ENCODE results near the gene PPL.
"Not testable (repeated sequence)": the region's sequence is repeated elsewhere in the genome, so short reads cannot be mapped to it uniquely, and the experiment has no call there.

Gene PPL

DNA sequence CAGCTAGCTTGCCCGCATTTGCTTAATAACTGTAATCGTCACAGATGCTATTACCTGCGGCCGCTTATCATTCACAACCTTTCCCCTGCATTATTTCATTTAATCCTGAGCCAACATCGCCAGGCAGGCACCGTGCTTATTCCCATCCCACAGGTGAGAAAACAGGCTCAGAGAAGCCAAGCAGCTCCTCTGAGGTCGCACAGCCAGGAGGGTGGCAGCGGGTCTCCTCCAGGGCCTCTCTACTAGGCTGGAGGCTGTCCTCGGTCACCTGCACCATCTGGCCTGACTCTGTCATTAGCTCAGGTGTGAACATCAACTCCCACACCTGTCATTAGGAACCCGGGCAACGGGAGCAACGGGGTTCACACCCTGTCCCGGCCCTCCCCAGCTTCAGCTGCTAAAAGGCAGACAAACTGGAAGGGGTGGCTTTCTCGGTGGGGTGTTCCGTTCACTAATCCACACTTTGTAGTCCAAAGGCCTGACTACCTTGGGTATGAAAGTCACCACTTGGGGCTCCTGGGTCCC lies 3.0 kb downstream of the PPL start:
- DNase-seq: no peak

DNA sequence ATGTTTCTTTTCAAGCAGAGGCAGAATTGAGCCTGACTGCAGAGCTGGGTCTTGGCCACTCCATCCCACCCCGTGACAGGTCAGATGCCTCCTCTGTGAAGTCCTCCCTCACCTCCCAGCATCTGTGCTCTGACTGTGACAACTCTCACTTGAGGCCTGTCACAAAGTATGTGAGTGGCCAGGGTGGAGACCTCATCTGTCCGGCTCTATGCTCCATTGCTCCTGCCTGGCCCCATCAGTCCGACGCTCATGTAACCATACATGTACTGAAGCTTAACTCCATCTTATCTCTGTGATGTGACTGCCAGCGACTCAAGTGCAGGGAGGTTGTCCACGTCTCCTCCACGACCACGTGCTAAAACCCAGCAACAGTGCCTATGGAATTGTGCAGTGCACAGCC lies 3.5 kb downstream of the PPL start:
- DNase-seq: no peak

DNA sequence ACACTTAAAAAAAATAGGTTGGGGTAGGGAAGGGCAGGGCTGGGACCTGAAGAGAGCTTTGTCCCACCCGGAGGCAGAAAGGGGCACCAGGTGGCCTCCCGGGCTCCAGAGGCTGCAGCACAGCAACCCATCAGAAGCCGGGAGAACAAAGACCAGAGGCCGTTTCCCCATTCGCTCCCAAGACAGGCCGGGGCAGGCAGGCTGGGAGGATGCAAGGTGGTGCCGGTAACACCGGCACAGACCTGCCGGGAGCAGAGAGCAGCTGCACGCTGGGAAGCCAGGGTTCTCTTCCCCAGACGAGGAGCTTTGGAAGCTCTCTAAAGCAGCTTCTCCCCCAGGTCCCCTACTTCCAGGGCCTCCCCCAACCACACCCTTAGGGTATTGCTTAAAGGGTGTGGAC lies 5.6 kb downstream of the PPL start:
- DNase-seq: no peak

DNA sequence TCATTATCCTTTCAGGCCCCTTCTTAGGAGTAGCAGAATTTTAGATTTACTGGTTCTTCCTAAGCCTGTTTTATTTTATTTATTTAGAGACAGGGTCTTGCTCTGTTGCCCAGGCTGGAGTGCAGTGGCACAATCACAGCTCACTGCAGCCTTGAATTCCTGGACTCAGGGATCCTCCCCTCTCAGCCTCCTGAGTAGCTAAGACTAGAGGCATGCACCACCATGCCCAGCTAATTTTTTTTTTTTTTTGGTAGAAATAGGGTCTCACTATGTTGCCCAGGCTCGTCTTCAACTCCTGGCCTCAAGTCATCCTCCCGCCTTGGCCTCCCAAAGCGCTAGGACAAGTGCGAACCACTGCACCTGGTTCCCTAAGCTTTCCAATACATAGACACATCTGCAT lies 7.3 kb downstream of the PPL start:
- DNase-seq: not testable (repeated sequence)

DNA sequence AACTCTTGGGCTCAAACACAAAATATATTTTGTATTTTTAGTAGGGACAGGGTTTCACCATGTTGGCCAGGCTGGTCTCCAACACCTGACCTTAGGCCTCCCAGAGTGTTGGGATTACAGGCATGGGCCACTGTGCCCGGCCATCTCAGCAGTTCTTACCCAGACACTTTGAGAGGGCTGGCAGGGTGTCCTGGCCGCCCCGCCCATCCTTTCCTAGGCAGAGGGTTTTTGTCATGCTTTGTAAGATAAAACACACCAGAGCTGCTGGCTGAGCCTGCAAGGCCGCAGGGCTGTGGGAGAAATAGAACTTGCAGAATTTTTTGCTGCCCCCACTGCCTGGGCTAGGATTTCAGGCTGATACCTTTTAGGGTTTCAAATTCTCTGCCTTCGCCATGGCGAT lies 8.7 kb downstream of the PPL start:
- no peak for DNase-seq

DNA sequence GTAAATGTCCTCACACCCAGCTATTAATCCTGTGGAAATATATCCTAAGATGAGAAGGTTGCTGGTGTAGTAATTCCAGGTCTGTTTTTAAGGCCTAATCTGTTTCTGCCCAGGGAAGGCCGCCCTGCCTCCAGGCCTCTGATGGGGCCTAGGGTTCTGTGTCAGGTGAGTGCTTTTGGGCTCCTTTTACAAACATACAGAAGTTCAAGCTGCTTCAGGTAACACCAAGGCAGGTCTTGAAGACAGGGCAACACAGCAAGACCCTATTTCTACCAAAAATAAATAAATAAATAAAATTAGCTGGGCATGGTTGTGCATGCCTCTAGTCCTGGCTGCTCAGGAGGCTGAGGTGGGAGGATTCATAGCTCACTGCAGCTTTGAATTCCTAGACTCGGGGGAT lies 9.3 kb downstream of the PPL start:
- no peak for DNase-seq

DNA sequence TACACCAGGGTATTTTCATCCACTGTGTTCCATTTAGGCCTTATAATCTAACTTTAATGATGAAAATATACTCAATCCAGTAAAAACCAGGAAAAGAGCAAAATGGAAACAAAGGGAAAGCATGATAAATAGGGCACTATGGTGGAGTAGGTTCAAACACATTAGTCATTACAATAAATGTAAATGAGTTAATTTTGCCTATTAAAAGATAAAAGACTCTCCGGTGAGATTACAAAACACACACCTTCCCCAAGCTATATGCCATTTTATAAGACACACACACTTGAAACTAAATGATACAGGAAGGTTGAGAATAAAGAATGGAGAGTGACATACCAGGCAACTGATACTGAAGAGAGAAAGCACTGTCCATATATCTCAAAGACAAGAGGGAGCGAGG lies 10.0 kb downstream of the PPL start:
- no peak for DNase-seq

DNA sequence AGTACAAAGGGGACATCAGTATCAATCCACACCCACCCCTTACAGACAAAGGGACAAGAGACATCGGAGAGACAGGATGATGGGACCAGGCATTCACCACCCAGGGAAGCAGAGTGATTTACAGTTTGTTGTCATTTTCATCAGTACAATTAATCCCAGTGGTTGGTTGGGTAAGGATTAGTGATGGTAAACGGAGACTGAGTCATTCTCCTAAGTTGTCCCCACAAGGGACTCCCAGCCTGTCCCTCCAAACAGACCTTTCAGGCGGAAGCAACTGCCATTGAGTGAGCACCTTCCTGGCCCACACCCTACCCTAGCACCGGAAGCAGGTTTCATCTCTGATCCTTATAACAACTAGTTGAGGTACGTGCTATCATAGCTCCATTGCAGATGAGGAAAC lies 11.2 kb downstream of the PPL start:
- no peak for DNase-seq

DNA sequence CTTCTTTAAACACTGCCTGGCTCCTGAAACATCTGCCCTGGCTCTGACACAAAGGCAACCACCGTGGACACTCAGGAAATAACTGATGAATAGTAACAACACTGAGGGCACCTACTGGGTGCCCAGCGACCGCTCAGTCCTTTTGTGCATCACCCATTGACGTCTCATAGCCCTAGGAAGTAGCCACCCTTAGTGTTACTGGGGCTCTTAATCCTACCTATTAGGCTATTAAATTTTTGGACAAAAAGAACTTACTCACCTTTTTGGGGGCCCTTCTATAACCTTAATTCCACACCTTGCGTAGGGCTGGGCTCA lies 11.7 kb downstream of the PPL start:
- no peak for DNase-seq

DNA sequence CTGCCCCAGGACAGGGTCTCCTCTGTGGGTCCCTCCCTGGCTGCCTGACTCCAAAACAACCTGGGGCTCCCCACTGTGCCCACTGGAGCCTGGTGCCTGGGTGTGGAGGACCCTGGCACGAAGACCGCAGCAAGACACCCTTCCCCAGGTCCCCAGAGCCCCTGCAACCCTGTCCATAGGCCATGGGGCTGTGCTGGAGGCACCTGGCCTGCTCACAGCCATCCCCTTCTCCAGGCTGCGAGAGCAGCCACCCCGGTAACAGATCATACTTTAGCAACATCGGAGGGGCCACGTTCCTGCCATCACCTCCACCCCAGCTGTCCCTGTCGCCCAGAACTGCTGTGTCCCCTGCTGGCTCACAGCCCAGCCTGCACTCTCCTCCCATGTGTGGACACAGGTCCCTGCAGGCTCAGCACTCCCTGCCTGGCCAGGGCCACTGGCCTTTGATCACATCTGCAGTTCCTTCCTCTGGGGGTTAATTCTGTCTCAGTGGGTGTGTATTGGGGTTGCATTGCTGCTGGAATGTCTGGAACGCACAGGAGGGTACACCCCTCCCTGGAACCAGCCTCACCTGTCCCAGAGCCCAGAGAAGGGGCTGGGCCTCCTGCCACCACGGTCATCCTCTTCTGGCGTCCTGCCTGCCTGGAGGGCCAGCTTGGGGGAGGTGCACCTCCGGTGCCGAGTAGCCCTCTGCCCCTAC lies 12.2 kb downstream of the PPL start:
- DNase-seq: no peak

DNA sequence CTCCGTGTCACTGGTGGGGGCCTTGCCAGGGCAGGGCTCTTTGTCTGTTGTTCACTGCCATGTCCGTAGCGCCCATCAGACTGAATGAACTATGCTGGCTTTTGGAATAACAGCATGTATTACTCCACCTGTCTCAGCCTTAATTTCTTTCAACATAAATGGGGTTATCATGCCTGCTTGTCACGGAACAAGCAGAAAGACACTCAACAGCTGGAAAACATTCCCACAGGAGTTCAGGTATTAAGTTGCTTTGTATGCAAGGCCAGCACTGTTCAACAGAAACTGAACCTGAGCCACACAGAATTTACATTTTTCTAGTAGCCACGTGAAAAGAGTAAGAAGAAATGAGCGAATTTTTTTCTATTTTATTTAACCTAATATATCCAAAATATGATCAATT lies 13.1 kb downstream of the PPL start:
- no peak for DNase-seq

DNA sequence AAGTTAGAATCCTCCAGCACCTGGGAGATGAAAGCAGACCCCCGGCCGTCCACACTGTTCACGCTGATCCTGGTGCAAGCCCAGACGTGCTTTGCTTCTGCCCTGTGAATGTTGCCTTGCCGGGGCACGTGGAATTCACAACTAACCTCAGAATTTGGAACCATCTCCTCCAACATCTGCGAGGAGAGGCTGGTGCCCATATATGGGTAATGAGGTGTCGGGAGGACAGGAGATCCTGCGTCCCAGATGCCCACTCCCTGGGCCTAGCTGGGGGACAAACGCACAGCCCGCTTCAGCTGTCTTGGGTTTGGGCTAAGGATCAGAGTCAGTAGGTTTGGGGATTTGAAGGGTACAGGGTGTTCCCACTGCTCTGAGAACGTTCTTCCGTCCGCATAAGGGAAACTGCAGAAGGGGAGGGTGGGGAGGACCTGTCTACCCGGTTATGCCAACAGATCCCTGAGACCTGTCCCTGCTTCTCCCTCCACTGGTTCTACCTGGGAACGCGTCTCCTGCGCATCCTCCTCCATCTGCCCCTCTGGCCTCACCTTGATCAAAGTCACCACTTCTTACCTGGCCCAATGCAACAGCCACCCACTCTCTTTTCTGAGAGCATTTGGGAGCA lies 14.1 kb downstream of the PPL start:
- no peak for DNase-seq

DNA sequence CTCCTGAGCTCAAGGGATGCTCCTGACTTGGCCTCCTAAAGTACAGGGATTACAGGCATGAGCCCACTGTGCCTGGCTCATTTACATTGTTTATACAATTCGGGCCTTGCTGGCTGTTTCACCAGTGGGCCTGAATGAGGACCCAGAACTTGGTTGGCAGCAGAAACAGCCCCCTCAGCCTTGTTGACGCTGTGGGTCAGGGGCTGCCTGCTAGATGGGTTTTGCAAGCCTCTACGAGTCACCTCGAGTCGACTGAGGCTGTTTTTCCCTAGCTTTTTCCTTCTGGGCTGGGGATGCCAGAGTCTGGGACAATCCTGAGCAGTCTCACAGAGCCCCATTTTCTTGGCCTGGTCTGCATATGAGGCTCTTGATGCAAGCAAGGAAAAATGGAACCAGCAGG lies 16.1 kb downstream of the PPL start:
- no peak for DNase-seq

DNA sequence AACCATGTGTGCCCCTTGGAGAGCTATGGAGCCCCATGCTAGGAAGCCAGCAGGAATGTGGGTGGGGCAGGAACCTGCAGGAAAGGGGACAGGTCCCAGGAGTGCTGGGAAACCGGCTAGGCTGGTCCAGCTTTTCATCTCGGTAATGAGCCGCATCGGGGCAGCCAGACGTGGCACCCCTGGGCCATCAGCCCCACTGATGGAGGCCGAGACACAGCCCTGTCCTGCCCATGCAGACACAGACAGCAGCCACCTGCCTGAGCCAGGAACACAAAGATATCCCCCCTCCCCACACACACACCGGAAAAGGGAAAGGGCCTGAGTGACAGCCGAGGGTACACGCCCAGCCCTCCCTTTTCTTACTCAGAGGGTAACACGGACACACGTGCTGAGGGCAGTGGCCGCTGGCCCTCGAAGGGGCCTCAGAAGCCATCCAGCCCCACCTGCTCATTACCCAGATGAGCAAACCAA lies 18.1 kb downstream of the PPL start:
- no peak for DNase-seq

DNA sequence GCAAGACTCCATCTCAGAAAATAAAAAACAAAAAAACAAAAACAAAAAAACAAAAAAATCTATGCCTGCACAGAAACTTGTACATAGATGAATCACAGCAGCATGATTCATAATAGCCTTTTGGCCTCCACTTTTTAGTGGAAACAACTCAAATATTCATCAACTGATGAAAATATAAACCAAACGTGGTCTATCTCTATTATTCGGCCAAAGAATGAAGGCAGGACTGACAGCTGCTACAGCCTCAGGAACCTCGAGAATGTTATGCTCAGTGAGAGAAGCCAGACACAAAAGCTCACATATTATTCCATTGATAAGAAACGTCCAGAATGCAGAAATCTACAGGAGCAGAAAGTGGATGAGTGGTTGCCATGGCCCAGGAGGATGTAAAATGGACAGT lies 19.8 kb downstream of the PPL start:
- no peak for DNase-seq

DNA sequence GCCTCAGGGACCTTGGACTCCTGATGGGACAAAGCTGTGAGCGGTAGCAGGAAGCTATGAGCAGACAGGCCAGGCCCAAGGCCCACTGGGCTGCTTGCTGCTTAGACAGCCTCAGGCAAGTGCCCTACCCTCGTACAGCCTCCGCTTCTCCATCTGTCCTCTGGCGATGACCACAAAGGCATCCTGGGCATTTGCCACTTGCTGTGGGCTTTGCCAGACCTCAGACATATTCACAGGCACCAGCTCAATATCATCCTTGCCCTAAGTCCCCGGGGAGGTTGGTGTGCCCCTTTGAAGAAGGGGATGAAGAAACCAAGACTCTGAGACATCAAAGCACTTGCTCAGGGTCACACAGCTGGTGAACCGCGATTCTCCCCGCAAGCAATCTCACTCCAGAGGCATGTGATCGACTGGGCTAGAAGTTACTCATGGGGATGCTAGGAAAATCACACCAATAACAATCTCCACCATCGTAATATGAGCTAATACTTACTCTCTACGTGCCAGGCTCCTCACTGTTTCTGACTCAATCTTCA lies 21.7 kb downstream of the PPL start:
- no peak for DNase-seq

DNA sequence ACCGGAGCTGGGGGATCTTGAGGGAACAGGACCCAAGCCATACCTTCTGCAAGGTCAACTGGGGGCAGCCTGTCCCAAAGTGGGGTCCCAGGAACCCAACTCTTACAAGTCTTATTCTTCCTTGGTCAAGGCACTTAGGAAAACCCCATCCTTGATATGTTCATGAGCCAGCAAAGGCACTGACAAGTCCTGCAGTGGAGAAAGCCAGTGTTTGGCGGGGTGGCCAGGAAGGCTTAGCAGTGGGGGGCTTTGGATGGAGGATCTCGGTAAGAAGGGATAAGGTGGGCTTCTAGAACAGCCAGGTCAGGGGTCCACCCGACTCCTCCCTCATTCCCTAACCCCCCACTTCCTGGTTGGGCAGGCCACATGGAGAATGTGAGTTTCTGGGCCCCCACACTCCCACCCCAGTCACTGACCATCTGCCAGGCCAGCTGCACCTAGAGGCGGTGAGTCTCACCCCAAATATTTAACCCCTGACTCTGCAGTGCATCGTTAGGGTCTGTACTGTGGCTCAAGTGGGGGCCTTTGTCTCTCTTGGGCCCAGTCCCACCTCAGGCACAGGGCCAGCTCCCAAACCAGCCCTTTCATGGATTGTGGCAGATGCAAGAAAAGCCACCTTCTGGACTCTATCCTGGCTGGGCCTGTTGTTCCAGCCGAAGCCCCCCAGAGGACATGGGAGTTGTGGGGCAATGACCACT lies 22.3 kb downstream of the PPL start:
- DNase-seq: no peak

DNA sequence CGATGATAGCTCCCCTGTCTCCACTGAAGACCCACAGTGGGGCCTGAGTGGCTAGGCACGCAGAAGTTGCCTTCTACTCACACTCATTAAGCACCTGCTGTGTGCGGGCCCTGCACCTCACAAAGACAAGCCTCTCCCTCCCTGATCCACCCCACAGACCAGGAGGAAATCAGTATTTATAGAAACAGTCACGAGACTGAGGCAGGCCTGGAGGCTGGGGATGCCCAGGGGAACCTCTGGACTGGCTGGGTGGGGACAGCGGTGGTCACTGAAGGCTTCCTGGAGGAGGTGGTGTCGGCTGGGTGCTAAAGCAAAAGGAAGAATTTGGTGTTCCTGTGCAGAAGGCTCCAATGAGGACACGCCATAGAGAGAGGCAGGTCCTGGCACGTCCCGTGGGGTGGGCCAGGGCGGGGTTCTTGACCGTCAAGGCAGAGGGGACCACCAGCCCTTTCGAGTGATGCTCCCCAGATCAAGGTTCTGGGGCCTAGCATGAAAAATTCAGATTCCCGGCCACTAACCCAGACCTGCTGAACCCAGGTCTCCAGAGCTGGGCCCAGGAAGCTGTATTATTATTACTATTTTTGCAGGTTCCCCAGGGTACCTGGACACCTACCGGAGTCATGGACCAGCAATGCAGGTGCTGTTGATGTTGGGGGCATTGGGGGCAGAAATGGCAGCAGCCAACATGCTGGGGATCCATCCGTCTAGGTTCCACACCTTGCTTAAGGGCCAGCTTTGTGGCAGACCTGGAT lies 23.0 kb downstream of the PPL start:
- no peak for DNase-seq

DNA sequence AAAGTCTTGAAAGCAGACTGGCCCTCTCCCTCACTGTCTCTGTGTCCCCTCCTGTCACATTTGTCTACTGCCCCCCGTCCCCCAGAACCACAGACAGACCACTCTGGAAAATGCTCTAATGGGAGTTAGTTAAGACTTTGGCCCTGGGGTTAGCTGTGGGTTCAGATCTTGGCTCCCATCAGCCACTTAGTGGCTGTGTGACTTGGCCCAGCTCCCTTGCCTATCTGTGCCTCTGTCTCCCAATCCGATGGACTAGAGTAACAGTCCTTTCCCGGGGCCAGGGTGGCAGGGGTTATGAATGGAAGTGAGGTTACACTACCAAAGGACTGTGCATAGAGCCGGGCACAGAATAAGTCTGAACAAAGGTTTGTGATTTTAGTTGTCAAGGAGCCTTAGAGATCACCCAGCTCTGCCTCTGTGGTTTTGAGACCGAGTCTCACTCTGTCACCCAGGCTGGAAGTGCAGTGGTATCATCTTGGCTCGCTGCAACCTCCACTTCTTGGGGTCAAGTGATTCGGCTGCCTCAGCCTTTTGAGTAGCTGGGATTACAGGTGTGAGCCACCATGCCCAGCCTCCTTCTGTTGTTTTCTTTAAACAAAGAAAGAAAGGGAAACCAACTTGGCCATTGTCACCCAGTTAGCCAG lies 23.7 kb downstream of the PPL start:
- DNase-seq: no peak

DNA sequence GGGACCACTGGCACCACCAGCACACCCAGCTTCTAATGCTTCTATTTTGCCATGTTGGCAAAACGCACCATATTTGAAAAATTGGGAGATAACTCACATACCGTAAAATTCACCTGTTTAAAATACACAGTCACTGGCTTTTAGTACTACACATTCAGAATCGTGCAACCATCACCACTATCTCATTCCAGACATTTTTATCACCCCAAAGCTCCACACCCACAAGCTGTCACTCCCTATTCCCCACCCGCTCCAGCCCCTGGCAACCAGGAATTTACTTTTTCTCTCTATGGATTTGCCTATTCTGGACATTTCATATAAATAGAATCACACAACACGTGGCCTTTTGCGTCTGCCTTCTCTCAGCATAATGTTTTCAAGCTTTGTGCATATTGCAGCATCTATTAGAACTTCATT lies 25.0 kb downstream of the PPL start:
- no peak for DNase-seq

DNA sequence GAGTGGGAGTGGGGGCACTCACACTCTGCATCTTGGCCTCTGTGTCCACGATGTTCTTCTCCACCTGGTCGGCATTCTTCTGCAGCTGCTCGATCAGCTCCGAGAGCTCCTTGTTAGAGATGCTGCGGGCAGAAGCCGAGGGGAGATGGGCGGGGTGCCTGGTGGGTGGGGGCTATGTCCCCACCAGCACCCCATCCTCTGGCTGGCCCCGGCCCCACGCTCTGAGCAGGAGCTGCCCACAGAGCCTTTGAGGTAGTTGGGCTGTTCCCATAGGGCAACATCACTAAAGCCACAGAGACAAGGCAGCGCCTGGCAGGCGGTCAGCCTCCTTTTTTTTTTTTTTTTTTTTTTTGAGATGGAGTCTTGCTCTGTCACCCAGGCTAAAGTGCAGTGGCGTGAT lies 26.1 kb downstream of the PPL start:
- no peak for DNase-seq

DNA sequence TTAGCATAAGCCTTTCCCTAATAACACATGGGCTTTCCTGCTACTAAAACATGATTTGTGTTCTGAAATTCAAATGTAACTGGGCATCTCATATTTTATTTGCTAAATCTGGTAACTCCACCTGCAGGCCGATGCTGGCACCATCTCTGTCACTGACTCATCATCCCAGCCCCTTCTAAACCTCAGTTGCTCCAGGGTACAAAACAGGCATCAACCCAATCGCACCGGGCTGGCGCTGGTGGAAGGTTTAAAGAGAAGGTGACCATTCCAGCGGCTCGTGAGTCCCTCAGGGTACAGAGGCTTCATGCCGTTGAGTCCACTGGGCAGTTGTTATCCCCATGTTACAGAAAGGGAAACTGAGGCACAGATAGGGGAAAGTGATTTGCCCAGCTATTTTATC lies 27.1 kb downstream of the PPL start:
- no peak for DNase-seq

All from NCI-H1436 treated with DMSO at 0.1 percent for 48 hours (cell line).